ENCODE measurements around the gene KITLG.
A peak's percentile ranks its signal among the peaks of the same experiment; 100 is the strongest.

The KITLG gene

DNA sequence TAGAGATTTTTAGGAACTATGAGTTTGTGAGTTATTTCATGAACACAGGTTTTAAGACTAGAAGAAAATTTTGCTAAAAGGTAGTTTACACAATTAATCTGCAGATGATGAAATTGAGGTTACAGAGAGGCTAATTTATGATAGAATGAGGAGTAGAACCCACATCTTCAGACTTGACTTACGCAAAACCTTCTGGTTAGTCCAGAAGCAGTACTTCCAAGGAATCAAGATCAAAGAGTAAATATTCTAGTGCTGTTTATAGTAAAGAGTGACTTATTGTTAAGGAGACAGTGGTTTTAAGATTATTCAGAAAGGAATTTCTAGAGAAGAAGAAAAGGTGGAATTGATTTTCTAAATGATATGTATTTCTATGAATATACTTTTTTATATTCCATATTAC lies 10.6 kb upstream of the KITLG start:
- TF ChIP-seq, protein P1, sequence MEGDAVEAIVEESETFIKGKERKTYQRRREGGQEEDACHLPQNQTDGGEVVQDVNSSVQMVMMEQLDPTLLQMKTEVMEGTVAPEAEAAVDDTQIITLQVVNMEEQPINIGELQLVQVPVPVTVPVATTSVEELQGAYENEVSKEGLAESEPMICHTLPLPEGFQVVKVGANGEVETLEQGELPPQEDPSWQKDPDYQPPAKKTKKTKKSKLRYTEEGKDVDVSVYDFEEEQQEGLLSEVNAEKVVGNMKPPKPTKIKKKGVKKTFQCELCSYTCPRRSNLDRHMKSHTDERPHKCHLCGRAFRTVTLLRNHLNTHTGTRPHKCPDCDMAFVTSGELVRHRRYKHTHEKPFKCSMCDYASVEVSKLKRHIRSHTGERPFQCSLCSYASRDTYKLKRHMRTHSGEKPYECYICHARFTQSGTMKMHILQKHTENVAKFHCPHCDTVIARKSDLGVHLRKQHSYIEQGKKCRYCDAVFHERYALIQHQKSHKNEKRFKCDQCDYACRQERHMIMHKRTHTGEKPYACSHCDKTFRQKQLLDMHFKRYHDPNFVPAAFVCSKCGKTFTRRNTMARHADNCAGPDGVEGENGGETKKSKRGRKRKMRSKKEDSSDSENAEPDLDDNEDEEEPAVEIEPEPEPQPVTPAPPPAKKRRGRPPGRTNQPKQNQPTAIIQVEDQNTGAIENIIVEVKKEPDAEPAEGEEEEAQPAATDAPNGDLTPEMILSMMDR (conservative IDR thresholded peaks at IDR 0.05): no peak

DNA sequence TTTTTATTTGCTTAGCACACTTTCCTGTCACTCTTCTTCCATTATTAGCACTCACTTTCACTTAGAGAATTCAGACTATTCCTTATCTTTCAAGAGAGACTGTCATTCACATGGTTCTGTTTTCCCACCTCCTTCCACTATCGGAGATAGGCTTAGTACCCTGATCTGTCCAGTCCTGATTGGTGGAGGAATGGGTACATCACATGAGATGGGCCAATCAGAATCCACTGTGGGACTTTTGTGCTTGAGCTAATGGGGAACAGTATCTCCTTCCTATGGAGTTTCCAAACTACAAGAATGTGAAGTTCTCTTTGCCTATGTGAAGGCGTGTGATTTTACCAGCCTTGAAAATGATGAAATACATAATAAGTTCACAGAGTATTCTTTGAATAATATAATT lies 4.8 kb upstream of the KITLG start:
- no peak overlapping the region for H3K27ac ChIP-seq
- TF ChIP-seq, protein P1 (conservative IDR thresholded peaks at IDR 0.05): no peak

More for the DNA sequence above, 10.6 kb upstream of the KITLG start:
- H3K27ac ChIP-seq: no peak overlapping the region

DNA sequence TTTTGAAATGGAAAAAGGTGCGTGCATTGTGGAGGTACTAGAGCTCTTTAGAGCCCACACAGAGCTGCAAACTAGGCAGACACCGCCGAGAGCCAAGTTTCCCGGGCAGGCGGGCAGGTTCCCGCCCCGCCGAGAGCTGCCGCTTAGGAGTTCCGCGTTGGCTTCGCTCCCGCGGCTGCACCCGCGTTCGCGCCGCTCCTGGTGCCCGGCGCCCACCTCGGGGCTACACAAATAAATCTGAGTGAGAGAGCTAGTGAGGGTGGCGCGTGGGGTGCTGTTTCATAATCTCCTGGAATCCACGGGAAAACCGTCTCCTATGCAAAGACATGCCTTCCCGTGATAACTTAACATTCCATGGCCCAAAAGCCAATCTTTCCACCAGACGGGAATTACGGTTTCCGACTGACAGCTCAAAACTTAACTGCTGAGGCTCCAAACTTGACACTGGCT lies 645 bp downstream of the KITLG start:
- TF ChIP-seq, protein P1 (conservative IDR thresholded peaks at IDR 0.05): no peak
- H3K27ac ChIP-seq: peak overlapping the region; percentile 67

DNA sequence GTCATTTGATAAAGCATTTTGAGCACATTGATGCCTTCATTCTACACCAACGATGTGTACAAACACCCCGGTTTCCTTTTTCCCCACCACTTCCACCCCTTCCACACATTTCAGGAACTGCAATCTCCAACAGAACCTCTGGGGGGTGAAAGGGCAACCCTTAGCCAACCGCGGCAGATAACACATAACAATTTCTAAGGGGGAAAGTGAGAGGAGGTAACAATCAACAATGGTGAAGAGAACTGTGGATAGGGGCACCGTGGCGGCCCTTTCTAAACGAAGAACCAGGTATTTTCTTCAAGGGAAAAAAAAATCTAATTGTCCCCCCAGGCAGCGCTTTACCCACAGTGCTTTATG lies 1.1 kb downstream of the KITLG start:
- peak overlapping the region; percentile 67 for H3K27ac ChIP-seq
- TF ChIP-seq, protein P1 (conservative IDR thresholded peaks at IDR 0.05): peak; percentile 72

DNA sequence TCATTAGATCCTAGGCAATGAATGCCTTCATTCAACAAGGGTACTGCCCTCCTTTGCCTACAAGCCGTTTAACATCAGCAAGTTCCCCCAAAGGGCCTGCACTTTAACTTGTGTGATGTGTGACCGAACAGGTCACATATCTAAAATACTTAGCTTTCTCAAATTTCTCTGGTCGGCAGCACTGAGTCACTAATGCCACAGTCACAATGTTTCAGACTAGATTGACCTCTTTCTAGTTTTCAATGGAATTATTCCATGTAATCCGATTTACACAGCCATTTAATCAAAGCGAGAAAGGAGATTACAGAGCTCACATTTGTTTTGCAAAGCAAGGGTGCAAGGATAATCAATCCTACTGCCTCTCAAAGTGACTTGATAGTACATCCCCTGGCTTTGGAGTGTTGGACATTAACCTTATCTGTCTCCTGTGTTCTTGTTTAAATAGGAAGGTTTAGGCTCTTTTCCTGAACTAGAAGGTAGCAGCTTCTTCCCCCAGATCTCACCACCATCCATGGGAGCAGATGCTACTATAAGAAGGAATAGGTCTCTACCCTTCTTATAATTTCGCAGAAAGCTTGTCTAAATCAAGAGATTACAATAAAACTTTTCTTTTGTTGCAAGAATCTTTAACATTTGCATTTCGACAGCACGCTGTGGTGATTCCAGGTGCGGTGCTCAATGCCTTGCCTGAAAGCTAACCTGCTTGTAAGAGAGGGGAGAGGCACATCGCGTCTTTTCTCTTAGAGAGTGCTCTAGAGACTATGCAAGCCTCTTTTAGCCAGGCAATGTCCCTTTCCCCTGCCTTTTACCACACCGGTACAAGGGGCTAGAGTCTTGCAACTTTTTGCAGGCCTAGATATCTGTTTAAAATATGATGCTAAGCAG lies 1.8 kb downstream of the KITLG start:
- H3K27ac ChIP-seq: no peak overlapping the region
- TF ChIP-seq, protein P1 (conservative IDR thresholded peaks at IDR 0.05): no peak

DNA sequence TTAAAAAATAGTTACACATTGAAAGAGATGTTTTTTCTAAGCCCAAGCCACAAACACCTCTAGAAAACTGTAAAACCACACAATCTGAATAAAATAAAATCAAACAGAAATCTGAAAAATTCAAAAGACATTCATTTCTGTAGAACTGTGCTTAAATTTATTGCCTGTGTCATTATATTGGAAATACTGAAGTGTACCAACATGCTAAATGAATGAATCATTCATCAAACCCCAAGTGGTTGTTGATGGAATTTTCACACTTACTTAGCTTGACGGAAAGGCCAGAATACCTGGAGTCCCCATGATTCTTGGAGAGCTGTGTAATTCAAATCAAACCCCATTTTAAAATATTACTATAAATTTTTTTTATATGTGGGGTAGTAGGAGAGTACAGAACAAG lies 2.7 kb downstream of the KITLG start:
- TF ChIP-seq, protein P1 (conservative IDR thresholded peaks at IDR 0.05): no peak; the same call in 1 of the 2 replicates
- no peak overlapping the region for H3K27ac ChIP-seq

DNA sequence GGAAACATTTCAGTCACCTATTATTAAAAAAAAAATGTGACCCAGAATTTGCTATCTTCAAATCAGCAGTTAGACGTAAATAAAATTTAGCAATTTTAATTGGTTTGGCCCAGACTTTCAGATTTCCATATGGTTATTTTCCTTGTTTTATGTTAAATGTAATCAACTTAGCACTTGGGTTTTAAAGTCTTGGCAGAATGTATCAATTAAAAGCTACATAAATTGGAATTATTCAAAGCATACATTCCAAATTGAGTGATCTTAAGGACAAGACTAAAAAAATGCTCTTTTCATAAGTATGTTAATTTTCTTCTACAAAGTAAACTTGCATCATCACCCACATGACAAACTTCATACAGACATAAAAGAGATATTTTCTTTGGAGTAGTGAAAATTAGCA lies 3.4 kb downstream of the KITLG start:
- H3K27ac ChIP-seq: no peak overlapping the region
- TF ChIP-seq, protein P1 (conservative IDR thresholded peaks at IDR 0.05): no peak
